Neuronal stem cell (in vitro differentiated cells): ENCODE measurements around the gene COX20.

Experiments used
- DNase-seq: peaks from one replicate; pipeline ENCODE4 v3.0.0-alpha.2; 2013; ENCODE audit warnings: low spot score
- H2AFZ ChIP-seq: one replicate; pipeline ENCODE4 v1.6.1; 2013; ENCODE audit warnings: mild to moderate bottlenecking, low read length, inconsistent platforms
- H2AK5ac ChIP-seq: 2 replicates; pipeline ENCODE4 v1.6.1; 2013; ENCODE audit warnings: low read depth, mild to moderate bottlenecking, inconsistent platforms, low read length, moderate library complexity, mixed read lengths
- H2BK120ac ChIP-seq: 2 replicates; pipeline ENCODE4 v1.6.1; 2013; ENCODE audit warnings: low read depth, mild to moderate bottlenecking, inconsistent platforms, low read length, moderate library complexity, mixed read lengths
- H2BK12ac ChIP-seq: one replicate; pipeline ENCODE4 v1.6.1; 2013; ENCODE audit warnings: low read length, inconsistent platforms
- H2BK15ac ChIP-seq: 2 replicates; pipeline ENCODE4 v1.6.1; 2013; ENCODE audit warnings: mild to moderate bottlenecking, low read length, inconsistent platforms, mixed read lengths
- H2BK5ac ChIP-seq: one replicate; pipeline ENCODE4 v1.6.1; 2013; ENCODE audit warnings: inconsistent platforms, mild to moderate bottlenecking, low read length, moderate library complexity
- H3K14ac ChIP-seq: one replicate; pipeline ENCODE4 v1.6.1; 2013; ENCODE audit warnings: low read length, inconsistent platforms
- H3K18ac ChIP-seq: 2 replicates; pipeline ENCODE4 v1.6.1; 2013; ENCODE audit warnings: low read length, inconsistent platforms
- H3K23ac ChIP-seq: 2 replicates; pipeline ENCODE4 v1.6.1; 2013; ENCODE audit warnings: low read depth, mild to moderate bottlenecking, mixed read lengths, low read length, inconsistent platforms; ENCODE audit not compliant: poor library complexity
- H3K27ac ChIP-seq: replicated peaks from 3 replicates; pipeline ENCODE4 v1.5.1; 2013; ENCODE audit warnings: low read length, inconsistent platforms
- H3K27me3 ChIP-seq, 3 experiments: 2 replicates each; pipeline ENCODE4 v1.6.1; 2013; ENCODE audit warnings: low read length in 3 of 3, mild to moderate bottlenecking in 2 of 3, inconsistent platforms in 1 of 3, low read depth in 1 of 3, mixed read lengths in 1 of 3, moderate library complexity in 1 of 3; ENCODE audit not compliant: control insufficient read depth in 3 of 3, insufficient read depth in 3 of 3
- H3K36me3 ChIP-seq, 2 donors: replicated peaks in 1 of 2; 2 replicates each; pipeline ENCODE4 v1.6.1; 2013; ENCODE audit warnings: low read length in 2 of 2; ENCODE audit not compliant: control insufficient read depth in 2 of 2, insufficient read depth in 2 of 2
- H3K4ac ChIP-seq: 2 replicates; pipeline ENCODE4 v1.6.1; 2013; ENCODE audit warnings: inconsistent platforms, mild to moderate bottlenecking, low read length, moderate library complexity
- H3K4me1 ChIP-seq, 2 donors: 1 replicate in 1 of 2; 2 replicates in 1 of 2; pipeline ENCODE4 v1.6.1; 2013; ENCODE audit warnings: low read length in 2 of 2, low read depth in 1 of 2; ENCODE audit not compliant: control insufficient read depth in 2 of 2, insufficient read depth in 1 of 2
- H3K4me2 ChIP-seq: one replicate; pipeline ENCODE4 v1.6.1; 2013; ENCODE audit warnings: mild to moderate bottlenecking, low read length, inconsistent platforms; ENCODE audit not compliant: insufficient read depth, poor library complexity, severe bottlenecking
- H3K4me3 ChIP-seq, 2 donors: 2 replicates each; pipeline ENCODE4 v1.5.1; 2013; ENCODE audit warnings: low read length in 2 of 2, mild to moderate bottlenecking in 2 of 2, inconsistent platforms in 1 of 2, moderate library complexity in 1 of 2
- H3K79me1 ChIP-seq: one replicate; pipeline ENCODE4 v1.6.1; 2013; ENCODE audit warnings: low read depth, mild to moderate bottlenecking, inconsistent platforms, low read length, moderate library complexity
- H3K9ac ChIP-seq: one replicate; pipeline ENCODE4 v1.6.1; 2013; ENCODE audit warnings: mild to moderate bottlenecking, low read depth, low read length, inconsistent platforms; ENCODE audit not compliant: poor library complexity
- H3K9me3 ChIP-seq, 2 donors: replicated peaks in 1 of 2; 2 replicates each; pipeline versions ENCODE3 to v1.6.1; 2013; ENCODE audit warnings: low read length in 2 of 2, mild to moderate bottlenecking in 2 of 2, inconsistent platforms in 1 of 2, low read depth in 1 of 2, mixed read lengths in 1 of 2, moderate library complexity in 1 of 2; ENCODE audit not compliant: control insufficient read depth in 2 of 2, insufficient read depth in 1 of 2
- H4K8ac ChIP-seq: one replicate; pipeline ENCODE4 v1.6.1; 2013; ENCODE audit warnings: low read depth, mild to moderate bottlenecking, inconsistent platforms, low read length, moderate library complexity
- H4K91ac ChIP-seq: one replicate; pipeline ENCODE4 v1.6.1; 2013; ENCODE audit warnings: low read length, low read depth, mild to moderate bottlenecking, inconsistent platforms; ENCODE audit not compliant: poor library complexity
- WGBS, 2 donors: extraction: QIAGEN DNeasy Blood & Tissue Kit; methylation state at CpG; one replicate each; pipeline ENCODE4 v1.1.7; 2013; ENCODE audit warnings: missing lambda C conversion rate in 2 of 2, mixed read lengths in 1 of 2; ENCODE audit not compliant: insufficient read length in 2 of 2, insufficient replicate concordance in 1 of 2; ENCODE audit errors: extremely low coverage in 2 of 2; 5-methylcytosine and 5-hydroxymethylcytosine counted together

The COX20 gene

DNA sequence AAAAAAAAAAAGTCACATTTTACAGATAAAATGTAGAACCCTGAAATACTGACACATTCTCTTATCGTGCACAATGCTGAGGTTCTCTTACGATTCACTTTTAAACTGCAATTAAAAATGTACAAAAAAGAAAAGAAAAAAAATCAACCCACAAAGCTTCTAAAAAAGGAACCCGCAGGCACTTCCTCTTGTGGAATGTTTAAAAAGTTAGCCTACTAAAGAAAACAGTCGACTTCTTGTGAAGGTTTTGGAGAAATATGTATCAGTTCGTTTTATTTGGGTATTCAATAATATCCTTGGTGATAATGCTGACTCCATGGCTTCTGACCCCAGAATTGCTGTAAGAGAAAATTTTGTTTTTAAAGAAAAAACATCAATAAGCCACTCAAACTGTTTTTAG lies 18.7 kb downstream of the COX20 start:
- no peak overlapping the region for H4K91ac ChIP-seq

DNA sequence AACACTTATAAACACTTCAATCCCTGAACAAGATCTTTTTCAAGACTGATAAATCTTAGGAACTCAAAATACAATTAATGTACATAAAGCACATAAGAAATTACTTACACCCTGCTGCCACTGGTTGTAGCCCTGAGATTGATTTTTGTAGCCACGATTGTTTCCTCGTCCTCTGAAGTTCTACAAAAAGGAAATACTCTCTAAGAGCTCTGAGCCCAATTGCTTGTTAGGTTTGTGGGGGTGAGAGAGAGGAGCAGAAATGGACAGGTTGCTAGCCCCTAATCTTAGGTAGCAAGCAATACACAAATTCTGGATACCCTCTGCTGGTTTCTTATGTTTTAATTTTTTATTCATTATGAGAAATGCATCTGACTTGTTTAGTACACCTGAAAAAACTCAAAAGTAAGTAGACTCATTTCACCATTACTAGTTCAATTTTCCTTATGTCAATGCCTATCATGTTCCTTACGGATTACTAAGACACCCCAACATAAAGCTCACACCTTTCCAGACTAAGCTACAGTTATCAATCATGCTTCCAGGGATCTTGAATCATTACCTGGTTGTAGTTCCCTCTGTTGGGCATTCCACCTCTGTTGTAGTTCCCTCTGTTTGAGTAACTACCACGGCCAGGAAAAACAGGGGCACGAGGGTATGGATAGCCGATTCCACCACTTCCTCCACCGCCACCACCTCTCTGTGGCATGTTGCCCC lies 19.6 kb downstream of the COX20 start:
- Histone ChIP-seq H3K79me1 (no peaks in the 10 kb centered on the region), H3K14ac (no peak overlapping the region), H3K9ac (no peak overlapping the region), H4K8ac (no peak overlapping the region), H3K4me3 (no peak overlapping the region), H2AK5ac (no peak overlapping the region), H2BK5ac (no peak overlapping the region), H2BK15ac (no peak overlapping the region), H3K18ac (no peak overlapping the region), H3K4ac (no peak overlapping the region), H2AFZ (no peak overlapping the region), H2BK120ac (no peak overlapping the region), H4K91ac (no peak overlapping the region), H3K4me2 (no peak overlapping the region), H3K27ac (no peak overlapping the region), H2BK12ac (no peak overlapping the region), H3K23ac (no peak overlapping the region), H3K9me3 (no peaks in the 10 kb centered on the region), H3K36me3 (peaks cover 33 to 100% of the 10 kb centered on the region in 2 donors), H3K27me3 (no peaks in the 10 kb centered on the region), H3K4me1 (peaks cover under 1 to 1% of the 10 kb centered on the region in 2 donors)
- DNase-seq = no peak
- no CpG with 5 or more reads among the region's 7 CpGs for WGBS, 2 donors

More for the DNA sequence above, 18.7 kb downstream of the COX20 start:
- H3K36me3 ChIP-seq = peaks cover 29 to 100% of the 10 kb centered on the region in 2 donors
- H3K27me3 ChIP-seq = no peaks in the 10 kb centered on the region
- no peak overlapping the region for H2AK5ac ChIP-seq
- no peak overlapping the region for H2BK15ac ChIP-seq
- no peak overlapping the region for H3K14ac ChIP-seq
- no peak overlapping the region for H3K27ac ChIP-seq
- H3K4me1 ChIP-seq = no peaks in the 10 kb centered on the region
- H2BK12ac ChIP-seq = no peak overlapping the region
- H3K4me3 ChIP-seq = no peak overlapping the region
- H3K9me3 ChIP-seq = no peaks in the 10 kb centered on the region
- no peak overlapping the region for H2AFZ ChIP-seq
- no CpG with 5 or more reads among the region's 5 CpGs for WGBS, 2 donors
- DNase-seq = no peak
- H2BK120ac ChIP-seq = no peak overlapping the region
- H2BK5ac ChIP-seq = no peak overlapping the region
- no peaks in the 10 kb centered on the region for H3K79me1 ChIP-seq
- H3K9ac ChIP-seq = no peak overlapping the region
- no peak overlapping the region for H3K4me2 ChIP-seq
- no peak overlapping the region for H3K18ac ChIP-seq
- H4K8ac ChIP-seq = no peak overlapping the region
- no peak overlapping the region for H3K23ac ChIP-seq
- no peak overlapping the region for H3K4ac ChIP-seq

DNA sequence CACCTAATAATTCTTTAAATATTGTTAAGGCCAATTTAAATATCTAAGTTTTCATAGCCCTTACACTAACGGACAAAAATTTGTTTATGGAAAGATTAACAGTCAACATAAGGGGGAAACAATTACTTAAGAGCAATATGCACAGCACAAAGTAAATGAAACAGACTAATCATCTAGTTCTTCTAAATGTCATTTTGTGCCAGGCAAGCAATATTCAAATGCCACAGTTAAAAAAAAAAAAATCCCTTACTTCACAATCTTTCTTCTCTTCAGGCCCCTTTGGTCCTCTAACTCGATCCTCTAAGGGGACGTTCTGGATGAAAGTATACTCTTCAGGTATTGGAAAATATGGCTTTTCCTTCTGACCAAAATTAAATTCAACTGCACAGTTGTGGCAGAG lies 22.3 kb downstream of the COX20 start:
- no peak overlapping the region for H3K18ac ChIP-seq
- no CpG with 5 or more reads among the region's 3 CpGs for WGBS, 2 donors
- no peak overlapping the region for H3K4me3 ChIP-seq
- no peak overlapping the region for H3K14ac ChIP-seq
- no peak for DNase-seq
- H3K4ac ChIP-seq = no peak overlapping the region
- no peak overlapping the region for H3K27ac ChIP-seq
- no peak overlapping the region for H3K4me2 ChIP-seq
- H3K23ac ChIP-seq = no peak overlapping the region
- no peak overlapping the region for H3K9ac ChIP-seq
- H3K4me1 ChIP-seq = peaks cover 5 to 13% of the 10 kb centered on the region in 2 donors
- no peak overlapping the region for H2BK12ac ChIP-seq
- no peak overlapping the region for H2BK120ac ChIP-seq
- H3K9me3 ChIP-seq = no peaks in the 10 kb centered on the region
- no peak overlapping the region for H2BK5ac ChIP-seq
- H3K79me1 ChIP-seq = no peaks in the 10 kb centered on the region
- no peak overlapping the region for H2BK15ac ChIP-seq
- H2AFZ ChIP-seq = no peak overlapping the region
- no peaks in the 10 kb centered on the region for H3K27me3 ChIP-seq
- no peak overlapping the region for H4K8ac ChIP-seq
- no peak overlapping the region for H2AK5ac ChIP-seq
- no peak overlapping the region for H4K91ac ChIP-seq
- peaks cover 34 to 100% of the 10 kb centered on the region in 2 donors for H3K36me3 ChIP-seq

GRCh38 chr1:244858357-244858756 lies 22.9 kb downstream of the COX20 start:
- no peak overlapping the region for H3K27ac ChIP-seq
- H3K4ac ChIP-seq = no peak overlapping the region
- no peak overlapping the region for H3K18ac ChIP-seq
- no peak overlapping the region for H4K8ac ChIP-seq
- H3K27me3 ChIP-seq = no peaks in the 10 kb centered on the region
- H3K36me3 ChIP-seq = peaks cover 33 to 94% of the 10 kb centered on the region in 2 donors
- peaks cover 5 to 13% of the 10 kb centered on the region in 2 donors for H3K4me1 ChIP-seq
- H2AFZ ChIP-seq = no peak overlapping the region
- WGBS, 2 donors = no CpG with 5 or more reads among the region's 1 CpG
- no peaks in the 10 kb centered on the region for H3K9me3 ChIP-seq
- no peak overlapping the region for H2BK5ac ChIP-seq
- no peak for DNase-seq
- H2AK5ac ChIP-seq = no peak overlapping the region
- H3K4me2 ChIP-seq = no peak overlapping the region
- H3K79me1 ChIP-seq = peaks cover under 1% of the 10 kb centered on the region
- no peak overlapping the region for H3K4me3 ChIP-seq
- H4K91ac ChIP-seq = no peak overlapping the region
- H2BK15ac ChIP-seq = no peak overlapping the region
- no peak overlapping the region for H3K14ac ChIP-seq
- H2BK12ac ChIP-seq = no peak overlapping the region
- H3K23ac ChIP-seq = no peak overlapping the region
- no peak overlapping the region for H2BK120ac ChIP-seq
- H3K9ac ChIP-seq = no peak overlapping the region
